CD4-positive, alpha-beta T cell treated with Interferon alpha-2 for 1 hour (primary cell): ENCODE measurements around the gene PRLR.

Experiments used
- DNase-seq, 2 donors: peaks; one replicate each; pipeline ENCODE4 v3.0.0-alpha.2; 2020 to 2022

PRLR gene

GRCh38 chr5:35233121-35233520, 2.8 kb upstream of the PRLR start:
- no peak for DNase-seq

- no peak for DNase-seq
Observed at GRCh38 chr5:35232124-35232523, 1.8 kb upstream of the PRLR start.

GRCh38 chr5:35229076-35230037, 930 bp downstream of the PRLR start:
- DNase-seq = no peak

GRCh38 chr5:35228310-35228709, 2.0 kb downstream of the PRLR start:
- no peak for DNase-seq

- no peak for DNase-seq
Observed at GRCh38 chr5:35227720-35228119, 2.6 kb downstream of the PRLR start.

- DNase-seq = no peak
Observed at GRCh38 chr5:35223787-35224395, 6.4 kb downstream of the PRLR start.

GRCh38 chr5:35220967-35221366, 9.3 kb downstream of the PRLR start:
- DNase-seq = no peak

- DNase-seq = no peak
Observed at GRCh38 chr5:35218981-35219380, 11.3 kb downstream of the PRLR start.

- DNase-seq = no peak
Observed at GRCh38 chr5:35214051-35214450, 16.2 kb downstream of the PRLR start.

GRCh38 chr5:35213608-35214007, 16.7 kb downstream of the PRLR start:
- no peak for DNase-seq

- DNase-seq = no peak
Observed at GRCh38 chr5:35212122-35212982, 17.9 kb downstream of the PRLR start.

- DNase-seq = no peak
Observed at GRCh38 chr5:35209862-35210261, 20.4 kb downstream of the PRLR start.

- DNase-seq = no peak
Observed at GRCh38 chr5:35205606-35206005, 24.7 kb downstream of the PRLR start.

GRCh38 chr5:35205186-35205585, 25.1 kb downstream of the PRLR start:
- DNase-seq = no peak

GRCh38 chr5:35203403-35203802, 26.9 kb downstream of the PRLR start:
- DNase-seq = no peak

GRCh38 chr5:35202319-35203111, 27.8 kb downstream of the PRLR start:
- peak; percentile 28 to 32 for DNase-seq

GRCh38 chr5:35201291-35201690, 29.0 kb downstream of the PRLR start:
- DNase-seq = no peak

GRCh38 chr5:35199886-35200285, 30.4 kb downstream of the PRLR start:
- no peak for DNase-seq

- no peak for DNase-seq
Observed at GRCh38 chr5:35198686-35199085, 31.6 kb downstream of the PRLR start.

- no peak for DNase-seq
Observed at GRCh38 chr5:35198075-35198474, 32.2 kb downstream of the PRLR start.

GRCh38 chr5:35197351-35197750, 32.9 kb downstream of the PRLR start:
- no peak for DNase-seq

- DNase-seq = no peak
Observed at GRCh38 chr5:35195472-35195852, 34.8 kb downstream of the PRLR start.
